ENCODE data around the gene STX16. TPM values are rescaled to one million over a fixed set of nuclear protein-coding genes. Genes with fewer than 3 reads are reported as not detected.
A peak's percentile ranks its signal among the peaks of the same experiment; 100 is the strongest.

The STX16 gene
- total and polyA plus RNA-seq, 2 donors (not counting 1 experiment from before 2014, with no cell fraction given) = 39.3 to 64.9 TPM

GRCh38 chr20:58649288-58650180 is 1.5 kb upstream of the STX16 start:
- H3K4me3 ChIP-seq (replicated peaks in 1 of 4; ENCODE audit: control extremely low read depth in 1 of 4, insufficient read depth in 1 of 4, low read depth in 3 of 4, low read length in 4 of 4) = peak overlapping the region in 3 of 4 experiments; percentile 4 to 45 (median 6)
- no peaks in the 10 kb centered on the region for H3K36me3 ChIP-seq (ENCODE audit: control insufficient read depth, insufficient read depth, low read length)
- no peak overlapping the region for H3K27ac ChIP-seq (ENCODE audit: insufficient read depth, low read length)

GRCh38 chr20:58650181-58650775 is 805 bp upstream of the STX16 start:
- H3K79me2 ChIP-seq (ENCODE audit: control insufficient read depth, insufficient read depth, low read length) = peaks cover 39% of the 10 kb centered on the region
- peak in 1 of 2 donors; percentile 24 for DNase-seq (ENCODE audit: low read depth in 2 of 2)

More at GRCh38 chr20:58649288-58650180, 1.5 kb upstream of the STX16 start:
- no peaks in the 10 kb centered on the region for H3K9me3 ChIP-seq (ENCODE audit: control insufficient read depth, insufficient read depth, low read depth, low read length)
- TF ChIP-seq EZH2 (IDR thresholded peaks at IDR 0.05; ENCODE audit: low read length, missing control alignments) (no peak), CTCF (conservative IDR thresholded peaks at IDR 0.05 in 1 of 2, IDR thresholded peaks at IDR 0.05 in 1 of 2; ENCODE audit: low read depth in 1 of 2, low read length in 2 of 2) (no peak)
- peak overlapping the region; percentile 61 for H3K9ac ChIP-seq (ENCODE audit: insufficient read depth, low read length)
- peaks cover 34% of the 10 kb centered on the region for H3K79me2 ChIP-seq (ENCODE audit: control insufficient read depth, insufficient read depth, low read length)
- no peaks in the 10 kb centered on the region for H3K27me3 ChIP-seq (ENCODE audit: control insufficient read depth, insufficient read depth, low read length)
- H3K4me2 ChIP-seq (ENCODE audit: extremely low read depth, insufficient read depth, low read length) = no peak overlapping the region
- H4K20me1 ChIP-seq (ENCODE audit: control insufficient read depth, extremely low read depth, insufficient read depth, low read length) = no peaks in the 10 kb centered on the region
- DNase-seq (ENCODE audit: low read depth in 2 of 2) = no peak
- H2AFZ ChIP-seq (ENCODE audit: low read length) = peak overlapping the region; percentile 38
- no peaks in the 10 kb centered on the region for H3K4me1 ChIP-seq (ENCODE audit: control insufficient read depth, extremely low read depth, insufficient read depth, low read length)

More at GRCh38 chr20:58650181-58650775, 805 bp upstream of the STX16 start:
- Histone ChIP-seq H3K9ac (ENCODE audit: insufficient read depth, low read length) (peak overlapping the region; percentile 61), H3K9me3 (ENCODE audit: control insufficient read depth, insufficient read depth, low read depth, low read length) (no peaks in the 10 kb centered on the region), H3K27ac (ENCODE audit: insufficient read depth, low read length) (peak overlapping the region; percentile 91), H3K4me1 (ENCODE audit: control insufficient read depth, extremely low read depth, insufficient read depth, low read length) (no peaks in the 10 kb centered on the region), H3K36me3 (ENCODE audit: control insufficient read depth, insufficient read depth, low read length) (no peaks in the 10 kb centered on the region), H3K4me2 (ENCODE audit: extremely low read depth, insufficient read depth, low read length) (peak overlapping the region; percentile 38), H4K20me1 (ENCODE audit: control insufficient read depth, extremely low read depth, insufficient read depth, low read length) (no peaks in the 10 kb centered on the region), H3K27me3 (ENCODE audit: control insufficient read depth, insufficient read depth, low read length) (no peaks in the 10 kb centered on the region), H2AFZ (ENCODE audit: low read length) (no peak overlapping the region), H3K4me3 (replicated peaks in 1 of 4; ENCODE audit: control extremely low read depth in 1 of 4, insufficient read depth in 1 of 4, low read depth in 3 of 4, low read length in 4 of 4) (peak overlapping the region in 3 of 4 experiments; percentile 14 to 100 (median 66))
- TF ChIP-seq EZH2 (IDR thresholded peaks at IDR 0.05; ENCODE audit: low read length, missing control alignments) (no peak), CTCF (conservative IDR thresholded peaks at IDR 0.05 in 1 of 2, IDR thresholded peaks at IDR 0.05 in 1 of 2; ENCODE audit: low read depth in 1 of 2, low read length in 2 of 2) (no peak)
